Prostate gland (tissue), 2 donors: ENCODE data around the gene CCDC192.

Source experiments
- CTCF ChIP-seq, 4 experiments: fragments of 200-600 bp in 2 of 4; fragments of 450-650 bp in 2 of 4; sonication (generic) in 2 of 4; IDR thresholded peaks; 1 replicate in 3 of 4; 2 replicates in 1 of 4; pipeline ENCODE4 v1.5.1; 2016 to 2019; ENCODE audit warnings: antibody characterized with exemption in 4 of 4, mild to moderate bottlenecking in 2 of 4, moderate library complexity in 2 of 4
- POLR2A ChIP-seq: fragments of 450-650 bp; IDR thresholded peaks from one replicate; pipeline ENCODE4 v1.6.1; 2016; ENCODE audit warnings: antibody characterized with exemption, mild to moderate bottlenecking
- POLR2AphosphoS5 ChIP-seq: sonication (generic); formaldehyde crosslinking; IDR thresholded peaks from one replicate; pipeline ENCODE4 v1.6.1; 2017; ENCODE audit warnings: antibody characterized with exemption

GRCh38 chr5:127969651-127970050, 266.5 kb downstream of the CCDC192 start:
- TF ChIP-seq CTCF (IDR thresholded peaks at IDR 0.05) (no peak), POLR2A (no peak), POLR2AphosphoS5 (no peak)
